DND-41 (cell line): ENCODE results near the gene MUCL3.

Experiments
- ATAC-seq: fragments of 200-7000 bp; cut with Tn5 transposase; 3 replicates; pipeline ENCODE4 v1.9.1; 2021; ENCODE audit warnings: low read depth; ENCODE audit not compliant: insufficient read depth
- DNase-seq: peaks from one replicate; pipeline ENCODE4 v3.0.0-alpha.2; 2020
- H2AFZ ChIP-seq: 2 replicates; pipeline ENCODE4 v1.6.0; 2012; ENCODE audit warnings: low read depth, low read length
- H3K27ac ChIP-seq: 2 replicates; pipeline ENCODE4 v1.5.1; 2012; ENCODE audit warnings: low read length, inconsistent platforms
- H3K27me3 ChIP-seq: fragments of 200-600 bp; sonication (generic); 2 replicates; pipeline ENCODE4 v1.6.0; 2012; ENCODE audit warnings: low read length, mild to moderate bottlenecking, inconsistent platforms; ENCODE audit not compliant: insufficient read depth, poor library complexity
- H3K36me3 ChIP-seq: 2 replicates; pipeline ENCODE4 v1.5.1; 2012; ENCODE audit warnings: low read length, inconsistent platforms; ENCODE audit not compliant: insufficient read depth
- H3K4me1 ChIP-seq: 2 replicates; pipeline ENCODE4 v1.5.1; 2012; ENCODE audit warnings: mild to moderate bottlenecking, low read length; ENCODE audit not compliant: insufficient read depth
- H3K4me2 ChIP-seq: 2 replicates; pipeline ENCODE4 v1.6.0; 2012; ENCODE audit warnings: mild to moderate bottlenecking, moderate library complexity, low read length, inconsistent platforms; ENCODE audit not compliant: insufficient read depth
- H3K4me3 ChIP-seq, 2 experiments: fragments of 200-600 bp in 1 of 2; shearing (Covaris generic) in 1 of 2; 2 replicates each; pipeline ENCODE4 v1.5.1; 2012 to 2016; ENCODE audit warnings: inconsistent platforms in 2 of 2, low read length in 2 of 2, mild to moderate bottlenecking in 2 of 2, low read depth in 1 of 2, moderate library complexity in 1 of 2
- H3K79me2 ChIP-seq: 2 replicates; pipeline ENCODE4 v1.6.0; 2012; ENCODE audit warnings: low read length, inconsistent platforms; ENCODE audit not compliant: insufficient read depth
- H3K9ac ChIP-seq: 2 replicates; pipeline ENCODE4 v1.6.0; 2012; ENCODE audit warnings: low read depth, mild to moderate bottlenecking, inconsistent platforms, low read length, moderate library complexity
- H3K9me3 ChIP-seq: 2 replicates; pipeline ENCODE4 v1.5.1; 2012; ENCODE audit warnings: low read length, moderate library complexity, mild to moderate bottlenecking, inconsistent platforms; ENCODE audit not compliant: insufficient read depth, severe bottlenecking
- H4K20me1 ChIP-seq: 2 replicates; pipeline ENCODE4 v1.6.0; 2012; ENCODE audit warnings: low read length; ENCODE audit not compliant: insufficient read depth
- EZH2 ChIP-seq: IDR thresholded peaks from 3 replicates; pipeline ENCODE4 v1.6.1; 2012; ENCODE audit warnings: borderline replicate concordance, low read depth, mild to moderate bottlenecking, moderate library complexity, low read length, inconsistent platforms; ENCODE audit not compliant: severe bottlenecking
- TF ChIP-seq, protein P1 (sequence below): IDR thresholded peaks from 2 replicates; pipeline ENCODE4 v1.5.1; 2012; ENCODE audit warnings: borderline replicate concordance, low read length, moderate library complexity, mild to moderate bottlenecking; ENCODE audit not compliant: poor library complexity, severe bottlenecking; ENCODE audit errors: extremely low read depth

MUCL3 gene

DNA sequence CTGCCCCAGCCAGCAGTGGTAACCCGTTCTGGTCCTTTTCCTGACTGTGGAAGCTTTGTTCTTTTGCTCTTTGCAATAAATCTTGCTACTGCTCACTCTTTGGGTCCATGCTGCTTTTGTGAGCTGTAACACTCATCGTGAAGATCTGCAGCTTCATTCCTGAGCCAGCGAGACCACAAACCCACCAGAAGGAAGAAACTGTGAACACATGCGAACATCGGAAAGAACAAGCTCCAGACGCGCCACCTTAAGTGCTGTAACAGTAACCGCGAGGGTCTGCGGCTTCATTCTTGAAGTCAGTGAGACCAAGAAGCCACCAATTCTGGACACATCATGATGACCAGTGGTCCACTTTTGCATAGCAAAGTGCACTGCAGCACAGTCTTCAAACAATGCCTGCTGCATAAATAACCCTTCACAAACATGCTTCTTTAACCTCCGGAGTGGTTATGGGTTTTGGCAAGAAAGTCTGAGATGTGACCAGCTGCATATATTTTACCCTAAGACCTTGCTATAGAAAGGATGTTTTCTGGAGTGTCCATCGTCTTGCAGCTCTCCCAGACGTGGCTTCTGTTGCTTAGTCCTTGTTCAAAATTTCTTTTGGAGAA is 60.6 kb downstream of the MUCL3 start:
- H3K27me3 ChIP-seq = peaks cover 5% of the 10 kb centered on the region
- no peak overlapping the region for H3K27ac ChIP-seq
- no peak overlapping the region for H3K9ac ChIP-seq
- H3K4me1 ChIP-seq = no peaks in the 10 kb centered on the region
- H3K36me3 ChIP-seq = no peaks in the 10 kb centered on the region
- no peak overlapping the region for H2AFZ ChIP-seq
- no peaks in the 10 kb centered on the region for H4K20me1 ChIP-seq
- no peaks in the 10 kb centered on the region for H3K9me3 ChIP-seq
- TF ChIP-seq, protein P1, sequence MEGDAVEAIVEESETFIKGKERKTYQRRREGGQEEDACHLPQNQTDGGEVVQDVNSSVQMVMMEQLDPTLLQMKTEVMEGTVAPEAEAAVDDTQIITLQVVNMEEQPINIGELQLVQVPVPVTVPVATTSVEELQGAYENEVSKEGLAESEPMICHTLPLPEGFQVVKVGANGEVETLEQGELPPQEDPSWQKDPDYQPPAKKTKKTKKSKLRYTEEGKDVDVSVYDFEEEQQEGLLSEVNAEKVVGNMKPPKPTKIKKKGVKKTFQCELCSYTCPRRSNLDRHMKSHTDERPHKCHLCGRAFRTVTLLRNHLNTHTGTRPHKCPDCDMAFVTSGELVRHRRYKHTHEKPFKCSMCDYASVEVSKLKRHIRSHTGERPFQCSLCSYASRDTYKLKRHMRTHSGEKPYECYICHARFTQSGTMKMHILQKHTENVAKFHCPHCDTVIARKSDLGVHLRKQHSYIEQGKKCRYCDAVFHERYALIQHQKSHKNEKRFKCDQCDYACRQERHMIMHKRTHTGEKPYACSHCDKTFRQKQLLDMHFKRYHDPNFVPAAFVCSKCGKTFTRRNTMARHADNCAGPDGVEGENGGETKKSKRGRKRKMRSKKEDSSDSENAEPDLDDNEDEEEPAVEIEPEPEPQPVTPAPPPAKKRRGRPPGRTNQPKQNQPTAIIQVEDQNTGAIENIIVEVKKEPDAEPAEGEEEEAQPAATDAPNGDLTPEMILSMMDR = no peak
- no peak for TF ChIP-seq EZH2
- no peak overlapping the region for H3K4me2 ChIP-seq
- DNase-seq = no peak
- no peaks in the 10 kb centered on the region for H3K79me2 ChIP-seq
- ATAC-seq = no peak
- H3K4me3 ChIP-seq = no peak overlapping the region

DNA sequence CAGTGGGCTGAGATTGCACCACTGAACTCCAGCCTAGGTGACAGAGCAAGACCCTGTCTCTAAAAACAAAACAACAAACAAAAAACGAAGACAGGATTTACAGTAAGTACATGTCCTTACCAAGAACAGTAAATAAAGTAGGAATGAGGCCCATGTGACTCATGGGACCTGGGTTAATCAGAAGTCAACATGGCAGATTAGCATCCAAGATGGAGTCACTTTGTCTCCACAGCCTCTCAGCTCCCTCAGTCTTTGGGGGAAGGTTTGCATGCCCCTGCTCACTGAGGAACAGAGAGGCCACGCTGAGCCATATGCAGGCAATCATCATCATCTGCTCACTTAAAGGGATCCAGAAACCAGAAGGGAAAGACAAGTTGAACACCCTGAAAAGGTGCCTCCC is 61.7 kb downstream of the MUCL3 start:
- no peak for DNase-seq
- peaks cover 6% of the 10 kb centered on the region for H3K27me3 ChIP-seq
- H4K20me1 ChIP-seq = no peaks in the 10 kb centered on the region
- no peak for ATAC-seq
- no peaks in the 10 kb centered on the region for H3K9me3 ChIP-seq
- no peak overlapping the region for H2AFZ ChIP-seq
- no peak for TF ChIP-seq EZH2
- H3K9ac ChIP-seq = no peak overlapping the region
- H3K79me2 ChIP-seq = no peaks in the 10 kb centered on the region
- no peaks in the 10 kb centered on the region for H3K4me1 ChIP-seq
- no peak overlapping the region for H3K4me3 ChIP-seq
- H3K4me2 ChIP-seq = no peak overlapping the region
- no peak overlapping the region for H3K27ac ChIP-seq
- no peaks in the 10 kb centered on the region for H3K36me3 ChIP-seq
